Mammary epithelial cell (primary cell): ENCODE data around the gene CAPS.

ENCODE experiments used
- EZH2 ChIP-seq: IDR thresholded peaks from 2 replicates; pipeline ENCODE4 v1.6.1; 2012; ENCODE audit warnings: low read length, inconsistent platforms, borderline replicate concordance
- TF ChIP-seq, protein P1 (sequence below), 2 donors: IDR thresholded peaks in 1 of 2; conservative IDR thresholded peaks in 1 of 2; 2 replicates each; pipeline ENCODE4 v1.5.1; 2011 to 2012; ENCODE audit warnings: inconsistent platforms in 2 of 2, low read length in 2 of 2, mild to moderate bottlenecking in 2 of 2, control low read depth in 1 of 2, low read depth in 1 of 2; ENCODE audit not compliant: insufficient read depth in 1 of 2; ENCODE audit errors: extremely low read depth in 1 of 2

DNA sequence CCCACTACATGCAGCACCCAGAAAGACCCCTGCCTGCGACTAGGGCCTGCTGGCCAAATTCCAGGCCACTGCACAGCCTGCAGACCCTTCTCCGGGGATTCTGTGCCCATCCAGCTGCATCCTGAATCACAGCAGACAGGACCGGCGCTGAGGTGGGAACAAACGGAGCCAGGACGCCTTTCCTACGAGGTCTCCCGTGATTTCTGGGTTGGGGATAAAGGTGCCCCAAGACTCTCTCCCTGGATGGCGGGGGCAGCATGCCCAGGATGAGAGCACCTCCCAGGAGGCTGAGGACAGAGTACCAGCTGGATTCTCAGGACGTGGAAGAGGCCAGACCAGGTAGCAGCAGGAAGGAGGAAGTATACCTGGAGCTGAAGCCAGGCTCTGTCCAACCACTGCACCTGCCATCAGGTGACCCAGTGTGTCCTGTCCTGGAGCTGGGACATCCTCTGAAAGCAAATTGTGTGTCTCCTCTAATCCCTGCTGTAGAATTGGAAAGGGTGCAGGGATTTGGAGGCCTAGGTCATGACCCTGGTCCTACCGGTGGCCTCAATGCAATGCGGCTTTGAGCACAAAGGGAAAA lies 40.3 kb upstream of the CAPS start:
- TF ChIP-seq, protein P1, sequence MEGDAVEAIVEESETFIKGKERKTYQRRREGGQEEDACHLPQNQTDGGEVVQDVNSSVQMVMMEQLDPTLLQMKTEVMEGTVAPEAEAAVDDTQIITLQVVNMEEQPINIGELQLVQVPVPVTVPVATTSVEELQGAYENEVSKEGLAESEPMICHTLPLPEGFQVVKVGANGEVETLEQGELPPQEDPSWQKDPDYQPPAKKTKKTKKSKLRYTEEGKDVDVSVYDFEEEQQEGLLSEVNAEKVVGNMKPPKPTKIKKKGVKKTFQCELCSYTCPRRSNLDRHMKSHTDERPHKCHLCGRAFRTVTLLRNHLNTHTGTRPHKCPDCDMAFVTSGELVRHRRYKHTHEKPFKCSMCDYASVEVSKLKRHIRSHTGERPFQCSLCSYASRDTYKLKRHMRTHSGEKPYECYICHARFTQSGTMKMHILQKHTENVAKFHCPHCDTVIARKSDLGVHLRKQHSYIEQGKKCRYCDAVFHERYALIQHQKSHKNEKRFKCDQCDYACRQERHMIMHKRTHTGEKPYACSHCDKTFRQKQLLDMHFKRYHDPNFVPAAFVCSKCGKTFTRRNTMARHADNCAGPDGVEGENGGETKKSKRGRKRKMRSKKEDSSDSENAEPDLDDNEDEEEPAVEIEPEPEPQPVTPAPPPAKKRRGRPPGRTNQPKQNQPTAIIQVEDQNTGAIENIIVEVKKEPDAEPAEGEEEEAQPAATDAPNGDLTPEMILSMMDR (conservative IDR thresholded peaks at IDR 0.05 in 1 of 2, IDR thresholded peaks at IDR 0.05 in 1 of 2; ENCODE audit: extremely low read depth in 1 of 2, insufficient read depth in 1 of 2, low read depth in 1 of 2, low read length in 2 of 2) = no peak
- TF ChIP-seq EZH2 = no peak
